Activated CD4-positive, alpha-beta T cell treated with anti-CD3 and anti-CD28 coated beads for 48 hours (primary cell): ENCODE results near the gene CDH23.
A peak's percentile ranks its signal among the peaks of the same experiment; 100 is the strongest.

ENCODE experiments used
- DNase-seq: peaks from one replicate; pipeline ENCODE4 v3.0.0-alpha.2; 2020

The CDH23 gene

DNA sequence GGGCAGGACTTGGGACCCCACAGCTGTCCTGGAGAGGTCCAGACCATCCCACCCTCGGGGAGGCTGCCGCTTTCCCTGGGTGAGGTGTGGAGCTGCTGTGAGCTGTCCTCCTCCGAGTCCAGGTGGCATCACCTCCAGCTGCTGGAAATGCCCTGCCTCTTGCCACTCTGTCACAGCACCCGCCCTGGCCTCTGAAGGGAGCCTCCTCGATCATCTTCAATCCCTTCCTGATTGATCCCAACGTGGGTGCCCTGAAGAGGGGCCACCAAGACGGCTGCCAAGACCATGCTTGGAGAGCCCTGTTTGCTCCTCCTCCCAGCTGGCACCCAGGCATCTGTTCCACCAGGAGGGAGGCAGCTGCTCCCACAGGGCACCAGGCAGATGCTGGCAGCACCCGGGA is 318.3 kb downstream of the CDH23 start:
- DNase-seq: no peak

DNA sequence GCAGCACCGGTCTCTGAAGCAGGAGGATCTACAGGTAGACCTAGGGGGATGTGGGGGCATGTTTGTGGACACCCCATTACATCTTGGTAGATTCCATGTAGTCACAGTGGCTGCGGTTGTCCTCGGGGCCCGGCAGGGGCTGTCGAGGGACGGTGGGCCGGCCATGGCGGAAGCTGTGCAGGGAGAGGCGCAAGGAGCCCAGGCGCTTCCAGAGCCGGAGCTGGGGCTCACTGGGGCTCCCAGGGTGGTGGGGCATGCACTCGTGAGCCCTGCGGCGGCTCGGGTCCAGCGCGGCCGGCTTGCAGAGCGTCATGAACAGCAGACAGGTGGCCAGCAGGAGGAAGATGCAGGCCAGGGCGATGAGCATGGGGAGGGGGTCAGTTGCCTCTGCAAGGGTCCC is 319.1 kb downstream of the CDH23 start:
- DNase-seq: no peak

DNA sequence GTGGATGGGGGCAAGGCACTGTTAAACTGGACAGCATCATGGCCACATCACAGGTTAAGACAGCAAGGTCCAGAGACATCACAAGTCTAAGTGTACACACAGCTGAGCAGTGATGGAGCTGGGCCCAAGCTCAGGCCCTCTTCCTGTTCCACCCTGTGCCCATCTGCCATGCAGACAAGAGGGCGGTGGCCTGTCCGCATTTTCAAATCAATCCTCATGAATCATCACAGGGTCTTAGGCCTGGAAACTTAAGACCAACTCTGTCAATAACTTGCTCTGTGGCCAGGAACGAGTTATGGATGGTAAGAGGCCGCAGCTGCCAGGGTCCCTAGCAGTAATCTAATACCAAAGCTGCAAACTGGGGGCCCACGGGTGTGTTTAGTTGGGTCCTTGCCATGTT is 319.7 kb downstream of the CDH23 start:
- DNase-seq: no peak

DNA sequence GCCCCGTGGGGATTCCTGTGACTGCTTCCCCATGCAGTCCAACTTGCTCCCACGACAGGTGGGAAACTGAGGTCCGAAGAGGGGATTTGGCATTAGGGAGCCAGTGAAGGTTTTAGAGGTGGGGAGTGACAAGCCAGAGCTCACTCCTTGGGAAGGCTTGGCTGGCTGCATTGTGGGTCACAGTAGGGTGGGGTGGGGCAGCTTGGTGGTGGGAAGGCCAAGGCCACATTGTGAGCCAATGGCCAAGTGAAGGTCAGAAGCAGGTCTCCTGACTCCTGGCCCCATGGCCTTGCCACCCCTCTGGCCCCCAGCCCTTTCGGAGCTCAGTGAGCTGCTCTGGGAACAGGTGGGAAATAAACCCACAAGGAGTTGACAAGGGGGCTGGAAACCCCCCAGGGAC is 320.3 kb downstream of the CDH23 start:
- DNase-seq: no peak

DNA sequence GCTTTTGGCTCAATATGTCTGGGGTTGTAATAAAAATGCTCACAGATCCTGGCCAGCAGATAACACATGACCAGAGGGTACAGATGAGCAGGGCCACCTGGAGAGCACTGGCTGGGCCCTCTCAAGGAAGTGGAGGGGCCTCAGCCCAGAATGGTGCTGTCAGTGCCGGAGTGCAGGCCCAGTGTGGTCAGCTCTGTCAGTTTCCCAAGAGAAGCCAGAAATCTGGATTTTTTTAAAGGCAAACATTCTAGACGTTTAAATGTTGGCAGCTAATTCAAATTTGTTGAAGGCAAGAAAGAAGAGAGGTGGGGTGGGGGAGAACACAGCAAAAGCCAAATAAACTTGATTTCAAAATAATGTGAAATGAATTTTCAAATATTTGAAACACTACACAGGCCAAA is 320.8 kb downstream of the CDH23 start:
- no peak for DNase-seq

DNA sequence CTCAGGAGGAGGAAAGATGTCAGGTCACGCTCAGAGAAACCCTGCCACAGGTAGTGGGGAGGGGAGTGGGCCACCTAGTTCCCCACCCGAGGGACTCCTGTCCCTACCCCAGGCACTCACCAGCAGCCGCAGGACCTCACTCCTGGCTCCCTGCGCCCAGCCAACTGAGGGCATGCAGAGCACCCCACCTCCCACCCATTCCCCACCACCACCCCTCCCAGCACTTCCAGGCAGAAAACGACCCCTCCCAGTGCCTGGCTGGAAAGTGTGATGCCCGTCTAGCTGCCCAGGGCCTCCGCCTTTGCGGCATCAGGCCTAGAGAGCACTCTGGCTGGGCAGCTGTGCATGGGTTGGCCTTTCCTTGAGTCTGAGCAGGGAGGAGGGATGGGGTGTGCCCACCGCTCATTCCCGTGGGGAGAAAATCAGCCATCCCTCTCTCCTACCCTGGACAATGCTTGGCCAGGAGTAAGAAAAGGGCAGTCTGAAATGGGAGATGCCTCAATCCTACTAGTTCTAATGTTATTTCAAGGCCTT is 321.5 kb downstream of the CDH23 start:
- DNase-seq: no peak

DNA sequence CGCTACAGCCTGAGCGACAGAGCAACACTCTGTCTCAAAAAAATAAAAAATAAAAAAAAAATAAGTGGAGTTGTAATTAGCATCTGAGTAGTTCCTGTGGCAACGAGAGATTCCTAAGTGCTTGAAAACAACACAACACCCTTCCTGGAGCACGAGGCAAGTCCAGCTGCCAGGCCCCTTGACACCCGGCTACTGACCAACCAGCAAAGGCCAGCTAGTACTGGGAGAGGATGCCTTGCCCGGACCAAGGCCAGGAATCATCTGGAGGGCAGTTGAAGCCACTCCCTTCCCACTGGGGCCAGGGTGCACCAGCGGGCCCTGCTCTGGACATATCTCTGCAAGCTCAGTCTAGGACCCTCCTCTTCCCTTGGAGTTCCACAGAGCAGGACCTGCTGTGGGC is 322.3 kb downstream of the CDH23 start:
- no peak for DNase-seq

DNA sequence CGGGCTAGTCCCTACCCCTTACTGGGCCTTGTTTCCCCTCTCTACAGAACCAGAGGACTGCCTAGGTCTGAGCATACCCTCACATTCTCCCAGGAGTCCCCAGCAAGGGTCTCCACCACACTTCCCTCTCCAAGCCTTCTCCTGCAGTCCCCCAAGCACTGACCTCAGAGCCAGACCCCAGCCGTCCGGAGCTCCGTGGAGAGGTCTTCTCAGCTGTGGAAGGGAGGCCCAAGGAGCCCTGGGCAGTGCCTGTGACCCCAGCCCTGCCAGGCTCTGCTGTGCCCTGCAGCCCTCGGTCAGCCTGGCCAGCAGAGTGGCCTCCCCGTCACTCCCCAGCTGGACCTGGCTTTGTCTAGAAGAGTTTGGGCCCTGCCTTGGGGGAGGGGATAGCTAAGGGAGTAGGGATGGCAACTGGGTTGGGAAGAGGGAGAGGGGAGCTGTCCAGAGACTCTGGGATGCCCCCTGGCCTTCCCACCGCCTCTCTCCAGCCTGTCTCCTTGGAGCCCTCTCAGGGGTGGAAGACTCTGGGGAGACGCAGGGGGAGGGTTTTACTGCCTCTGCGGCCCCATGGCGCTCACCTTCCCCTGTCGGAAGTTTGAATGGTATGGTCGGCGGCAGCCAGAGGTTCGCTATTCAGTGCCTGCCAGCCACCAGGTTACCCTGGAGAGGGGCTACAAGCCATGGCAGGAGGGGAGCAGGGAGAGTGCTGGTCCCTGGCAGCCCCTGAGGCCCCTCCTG is 322.9 kb downstream of the CDH23 start, which contains the start of gene C10orf105:
Gene C10orf105, minus strand, starts transcription at position 315 of the 738 bp plus-strand sequence. CDS start 3,441 bp downstream, outside the sequence.
- no peak for DNase-seq

DNA sequence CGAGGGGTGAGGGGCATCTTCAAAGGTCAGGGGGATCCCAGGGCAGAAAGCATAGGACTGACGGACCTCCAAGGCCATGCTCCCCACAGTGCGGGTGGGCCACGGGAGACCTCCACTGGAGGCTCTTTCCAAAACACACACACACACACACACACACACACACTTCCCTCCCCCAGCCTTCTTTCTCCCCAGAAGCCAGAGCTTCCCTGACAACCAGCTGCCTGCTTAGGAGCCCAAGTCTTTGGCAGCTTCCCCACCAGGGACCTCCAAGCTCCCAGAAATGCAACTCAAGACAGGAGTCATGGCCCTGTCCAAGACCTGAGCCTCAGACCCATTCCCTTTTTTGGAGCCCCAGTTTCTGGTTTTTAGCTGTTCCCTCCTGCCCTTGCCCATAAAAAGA is 323.6 kb downstream of the CDH23 start:
- no peak for DNase-seq

DNA sequence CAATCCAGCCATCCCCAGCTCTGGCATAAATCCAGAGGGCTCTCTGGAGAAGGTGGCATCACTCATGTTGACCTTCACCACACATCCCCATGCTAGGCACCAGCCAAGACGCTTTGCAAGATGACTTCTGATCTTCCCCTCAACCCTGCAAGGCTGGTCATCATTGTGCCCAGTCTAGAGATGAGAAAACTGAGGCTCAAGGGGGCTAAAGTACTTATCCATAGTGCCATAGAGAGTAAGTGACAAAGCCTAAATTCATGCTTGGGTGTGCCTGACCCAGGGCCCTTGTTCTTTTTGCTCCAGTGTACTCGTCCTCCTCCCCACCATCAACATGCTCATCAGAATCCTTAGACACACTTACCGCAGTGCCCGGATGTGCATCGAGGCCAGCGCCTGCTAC is 324.6 kb downstream of the CDH23 start:
- DNase-seq: no peak

DNA sequence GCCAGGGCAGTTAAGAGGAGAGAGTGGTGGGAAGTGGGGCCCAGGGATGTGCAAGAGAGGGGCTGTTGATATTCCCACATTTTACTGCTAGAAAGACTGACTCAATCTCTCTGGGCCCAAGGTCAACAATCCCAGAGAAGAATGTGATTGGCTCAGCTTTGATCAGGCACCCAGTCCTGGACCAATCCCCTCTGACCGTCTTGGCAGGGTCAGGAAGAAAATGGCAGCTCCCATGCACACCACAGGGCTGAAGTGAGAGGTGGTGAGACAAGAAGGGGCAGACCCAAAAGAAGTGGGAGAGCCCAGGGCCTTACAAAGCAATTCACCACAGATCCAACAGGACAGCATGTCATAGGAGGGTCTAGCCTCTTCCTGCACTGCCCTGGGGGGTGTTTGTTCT is 326.1 kb downstream of the CDH23 start:
- no peak for DNase-seq

DNA sequence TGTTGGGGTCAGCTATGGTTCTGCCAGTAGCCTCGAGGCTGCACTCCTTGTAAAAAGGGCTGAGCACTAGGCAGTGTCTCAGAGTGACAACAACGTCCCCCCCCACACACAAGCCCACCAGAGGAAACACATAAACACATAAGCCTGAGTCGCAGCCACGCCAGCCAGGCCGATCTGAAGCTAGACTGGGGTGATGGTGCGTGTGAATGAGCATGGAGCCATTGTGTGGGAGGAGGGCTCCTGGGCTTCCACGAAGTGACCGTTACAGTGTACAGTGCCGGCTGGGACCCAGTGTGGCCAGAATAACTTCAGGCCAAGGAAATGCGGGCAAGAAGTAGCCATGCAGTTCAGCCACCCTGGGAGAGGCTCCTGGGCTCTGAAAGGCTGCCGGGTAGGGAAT is 326.6 kb downstream of the CDH23 start:
- no peak for DNase-seq

DNA sequence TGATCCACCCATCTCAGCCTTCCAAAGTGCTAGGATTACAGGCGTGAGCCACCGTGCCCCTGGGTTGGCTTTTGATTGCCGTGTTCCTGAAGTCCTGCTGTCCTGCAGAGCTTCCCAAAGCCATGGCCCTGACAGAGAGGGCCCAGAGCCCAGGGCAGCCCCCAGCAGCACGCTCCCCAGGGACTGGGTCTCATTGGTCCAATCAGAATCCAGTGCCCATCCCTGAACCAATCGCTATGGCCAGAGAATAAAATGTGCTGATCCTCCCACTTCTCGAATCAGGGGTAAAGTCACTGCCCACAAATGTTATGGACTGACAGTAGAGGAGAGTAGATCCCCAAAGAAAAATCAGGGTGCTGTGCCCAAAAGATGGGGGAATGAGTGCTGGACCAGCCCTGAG is 327.8 kb downstream of the CDH23 start:
- no peak for DNase-seq

DNA sequence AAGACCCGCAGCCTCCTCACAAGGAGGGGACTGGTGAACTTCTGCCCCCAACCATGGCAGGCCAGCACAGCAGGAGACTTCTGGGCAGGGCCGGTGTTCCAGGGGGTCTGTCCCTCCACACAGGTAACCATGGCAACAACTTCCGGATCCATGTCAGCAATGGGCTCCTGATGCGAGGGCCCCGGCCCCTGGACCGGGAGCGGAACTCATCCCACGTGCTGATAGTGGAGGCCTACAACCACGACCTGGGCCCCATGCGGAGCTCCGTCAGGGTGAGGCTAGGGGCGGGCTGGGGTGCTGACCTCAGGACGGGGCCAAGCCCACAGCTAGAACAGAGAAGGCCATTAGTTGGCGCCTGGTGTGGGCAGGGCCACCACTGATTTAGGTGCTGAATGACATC is 328.5 kb downstream of the CDH23 start:
- no peak for DNase-seq

DNA sequence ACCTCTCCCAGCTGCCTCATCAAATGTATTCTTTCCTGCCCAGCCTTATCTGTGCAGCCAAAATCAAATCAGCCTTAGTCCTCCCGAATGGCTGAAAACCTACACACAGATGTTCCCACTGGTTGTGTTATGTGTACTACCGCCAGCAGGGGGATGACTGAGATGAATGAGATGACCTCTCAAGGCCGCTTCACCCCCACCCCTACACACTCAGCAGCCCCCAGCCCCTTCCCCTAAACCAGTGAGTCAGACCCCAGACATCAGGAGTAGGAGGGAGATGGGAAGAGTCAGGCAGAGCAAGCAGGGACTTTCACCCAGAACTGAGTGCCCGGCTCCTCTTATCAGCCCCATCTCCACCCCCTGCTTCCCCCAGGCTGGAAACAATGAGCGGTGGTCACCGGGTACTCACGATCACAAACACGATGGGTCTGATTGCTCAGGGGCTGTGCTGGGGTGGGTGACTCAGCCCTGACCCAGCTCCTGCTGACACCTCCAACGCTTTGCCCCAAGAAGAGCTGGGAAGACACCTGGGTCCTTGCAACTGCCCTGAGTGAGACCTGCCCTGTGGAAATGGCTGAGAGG is 329.4 kb downstream of the CDH23 start:
- DNase-seq: peak; percentile 89

DNA sequence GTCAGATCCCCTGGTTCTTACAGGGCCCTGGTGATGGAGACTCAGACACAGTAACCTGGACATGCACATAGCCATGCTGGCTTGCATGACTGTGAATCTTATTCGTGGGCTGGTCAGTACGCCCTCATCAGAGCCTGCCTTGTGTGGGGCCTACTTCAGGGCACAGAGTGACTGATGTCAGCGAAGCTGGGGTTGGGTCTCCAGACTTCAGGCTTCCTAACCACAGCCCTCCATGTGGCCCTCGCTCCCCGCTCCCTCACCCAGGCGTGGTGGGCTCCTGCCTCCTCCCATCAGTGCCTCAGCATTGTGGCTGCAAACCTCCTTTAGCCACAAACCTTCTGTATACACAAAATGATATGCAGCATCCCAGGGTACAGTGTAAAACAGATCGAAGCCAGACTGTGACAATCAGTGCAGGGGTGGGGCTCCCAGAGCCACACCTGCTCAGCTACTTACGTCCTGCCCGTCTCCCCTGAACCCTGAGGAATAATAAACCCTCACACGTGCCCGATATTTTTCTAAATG is 329.9 kb downstream of the CDH23 start:
- DNase-seq: peak; percentile 73

DNA sequence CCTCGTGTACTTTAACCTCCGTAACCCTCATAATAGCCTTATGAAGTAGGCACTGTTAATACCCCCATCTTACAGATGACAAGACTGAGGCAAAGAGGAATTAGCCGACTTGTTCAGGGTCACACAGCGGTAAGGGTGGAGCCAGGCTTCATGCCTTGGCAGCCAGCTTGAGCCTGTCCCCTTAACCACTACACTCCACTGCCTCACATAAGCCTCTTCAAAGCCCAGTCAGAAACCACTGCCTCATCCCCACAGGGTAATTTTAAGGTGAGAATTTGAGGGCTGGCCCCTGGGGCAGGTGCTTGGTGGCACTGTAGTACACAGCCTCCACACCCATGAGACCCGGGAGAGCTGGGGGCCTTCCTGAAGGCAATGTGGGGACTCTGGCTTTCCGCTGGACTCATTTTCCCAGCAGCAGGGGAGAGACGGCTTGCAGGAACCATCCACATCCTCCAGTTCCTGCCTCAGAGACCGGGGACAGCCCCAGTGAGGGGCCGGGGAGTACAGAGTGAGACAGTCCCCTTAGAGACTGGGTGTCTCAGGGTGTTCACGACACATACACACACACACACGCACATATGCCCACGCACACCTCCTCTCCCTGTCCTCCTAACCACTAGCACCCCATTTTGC is 330.5 kb downstream of the CDH23 start:
- peak; percentile 75 for DNase-seq

DNA sequence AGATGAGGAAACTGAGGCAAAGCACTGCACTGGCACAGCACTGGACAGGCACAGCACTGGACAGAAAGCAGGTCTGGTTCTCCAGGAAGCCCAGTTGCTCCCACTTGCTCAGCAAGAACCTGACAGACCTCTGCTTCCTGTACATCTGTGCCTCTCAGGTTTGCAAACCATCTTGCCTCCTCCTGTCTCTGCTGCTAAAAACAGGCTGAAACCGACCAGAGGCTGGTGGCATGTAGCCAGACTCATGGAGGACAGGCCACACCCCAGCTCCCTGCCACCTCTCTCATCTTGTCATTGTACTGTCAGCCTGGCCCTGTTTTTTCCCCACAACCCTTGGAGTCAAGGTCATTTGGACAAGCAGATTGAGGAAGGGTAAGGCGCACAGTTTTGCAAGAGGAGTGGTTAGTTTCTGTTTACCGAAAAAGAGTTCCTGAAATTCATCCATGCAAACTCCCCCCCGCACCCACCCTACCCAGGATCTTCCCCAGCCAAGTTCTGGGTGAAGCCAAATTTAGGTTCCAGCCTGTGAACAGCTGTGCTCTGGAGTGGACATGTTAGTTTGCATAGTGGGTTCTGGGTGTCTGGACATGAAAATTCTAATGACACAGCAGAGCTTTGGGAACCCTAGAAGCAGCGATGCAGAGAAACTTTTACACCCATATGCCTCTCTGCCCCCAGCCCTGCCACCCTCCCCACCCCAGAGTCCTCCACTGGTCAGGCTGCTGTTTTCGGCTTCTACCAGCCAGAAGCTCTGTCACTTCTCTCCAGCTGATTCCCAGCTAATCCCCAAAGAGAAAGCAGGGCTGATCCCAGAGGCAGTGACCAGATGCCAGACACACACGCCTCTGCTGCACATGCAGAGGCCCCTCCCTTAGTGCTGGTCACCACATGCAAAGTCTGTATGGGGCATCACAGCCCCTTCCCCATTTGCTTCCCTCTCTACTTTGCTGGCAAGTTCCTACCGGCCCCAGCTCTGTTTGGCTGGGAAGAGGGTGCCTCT is 331.3 kb downstream of the CDH23 start:
- peak; percentile 73 for DNase-seq

DNA sequence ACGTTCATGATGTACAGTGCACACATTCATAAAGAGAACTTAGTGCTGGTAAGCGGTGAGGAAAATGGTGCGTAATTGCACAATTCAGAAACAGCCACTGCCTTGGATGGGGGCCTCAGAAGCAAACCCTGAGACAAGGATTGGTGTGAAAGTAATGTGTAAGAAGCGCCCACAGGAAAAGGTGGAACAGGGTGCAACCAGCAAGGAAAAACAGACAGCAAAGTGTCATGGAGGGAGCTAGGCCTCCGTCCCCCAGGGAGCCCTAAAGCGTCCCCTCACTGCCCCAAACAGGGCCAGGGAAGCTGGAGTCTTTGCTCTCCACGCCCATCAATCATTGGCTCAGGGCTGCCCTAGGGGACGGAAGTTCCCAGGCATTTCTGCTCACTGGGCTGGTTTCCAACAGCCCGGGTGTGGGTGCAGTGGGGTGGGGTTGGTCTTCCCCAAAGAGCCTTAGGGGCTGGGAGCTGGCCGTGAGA is 332.5 kb downstream of the CDH23 start:
- DNase-seq: no peak

DNA sequence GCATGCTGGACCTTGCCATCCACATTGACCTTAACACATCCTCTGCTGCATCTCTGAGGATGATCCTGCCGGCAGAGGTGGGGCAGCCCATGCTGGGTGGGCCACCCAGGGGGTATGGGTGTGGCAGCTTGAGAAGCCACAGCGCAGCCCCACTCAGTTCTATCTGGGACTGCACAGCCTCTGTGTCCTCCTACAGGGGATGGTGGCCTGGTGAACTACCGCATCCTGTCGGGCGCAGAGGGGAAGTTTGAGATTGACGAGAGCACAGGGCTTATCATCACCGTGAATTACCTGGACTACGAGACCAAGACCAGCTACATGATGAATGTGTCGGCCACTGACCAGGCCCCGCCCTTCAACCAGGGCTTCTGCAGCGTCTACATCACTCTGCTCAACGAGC is 335.1 kb downstream of the CDH23 start:
- no peak for DNase-seq

DNA sequence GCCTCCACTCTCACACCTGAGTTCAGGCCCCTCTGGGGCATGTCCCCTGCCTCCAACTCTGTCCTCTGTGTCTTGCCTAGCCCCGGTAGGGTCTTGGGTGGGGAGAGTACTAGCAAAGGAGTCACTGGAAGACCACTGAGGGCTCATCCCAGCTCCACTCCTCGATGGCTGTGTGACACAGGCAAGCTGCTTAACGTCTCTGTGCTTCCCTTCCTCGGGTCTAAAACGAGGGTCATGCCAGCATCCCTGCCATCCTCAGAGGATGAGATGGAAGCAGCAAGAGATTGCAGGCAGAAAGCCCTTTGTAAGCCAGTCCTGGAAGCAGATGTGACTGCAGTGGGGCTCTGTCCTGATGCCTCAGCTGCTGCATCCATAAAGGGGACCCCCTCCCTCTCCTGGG is 338.1 kb downstream of the CDH23 start:
- no peak for DNase-seq
